Head of caudate nucleus (tissue), 42 donors: ENCODE results near the gene KCNC4.

Source experiments
- DNase-seq, 42 donors: peaks; one replicate each; pipeline versions ENCODE4 v3.0.0 to v3.0.0-alpha.2; 2020 to 2021; ENCODE audit warnings: mixed read lengths in 7 of 42
- intact Hi-C: fragments of 100-400 bp; cut with DNase I; formaldehyde crosslinking; loops from one replicate; pipeline ENCODE4 v1.15.0; 2022

The KCNC4 gene

DNA sequence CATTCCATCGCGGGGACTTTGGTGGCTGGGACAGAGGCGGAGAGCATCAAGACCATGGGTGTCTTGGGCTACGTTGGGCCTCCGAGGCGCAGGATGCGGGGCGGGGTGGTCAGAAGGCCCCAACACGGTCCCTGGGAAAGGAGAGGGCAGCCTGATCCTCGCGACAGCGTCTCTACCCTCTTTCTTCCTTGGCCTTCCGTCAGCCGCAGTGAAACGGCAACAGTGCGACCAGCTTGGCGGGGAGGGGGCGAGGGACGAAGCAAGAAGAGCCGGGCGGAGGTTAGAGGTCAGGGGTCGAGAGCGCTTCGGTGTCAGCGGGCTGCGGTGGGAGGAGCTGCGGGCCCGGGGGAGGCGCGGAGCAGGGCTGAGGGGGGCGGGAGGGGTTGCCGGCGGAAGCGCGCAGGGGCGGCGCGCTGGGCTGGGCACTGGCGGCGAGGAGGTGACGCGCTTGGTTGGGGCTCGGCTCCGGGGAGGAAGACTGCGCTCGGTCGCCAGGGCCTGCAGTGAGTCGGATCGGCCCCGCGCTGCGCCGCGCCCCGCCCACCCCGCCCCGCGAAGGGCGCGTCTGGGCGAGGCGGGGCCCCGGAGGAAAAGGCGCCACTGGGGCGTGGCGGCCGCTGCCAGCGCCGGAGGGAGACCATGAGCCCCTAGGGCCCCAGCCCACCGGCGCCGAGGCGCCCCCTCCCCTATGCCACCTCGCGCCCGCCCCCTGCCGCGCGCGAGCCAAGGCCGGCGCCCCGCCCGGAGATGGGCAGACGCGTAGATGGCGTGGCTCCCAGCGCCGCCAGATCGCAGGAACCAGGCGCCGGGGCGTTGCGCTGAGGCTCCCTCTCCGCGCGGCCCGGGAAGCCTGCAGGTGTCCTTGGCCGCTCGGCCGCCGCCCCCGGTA lies at the start of gene KCNC4:
Gene KCNC4 (plus strand): TSS at position 600 of the 889 bp plus-strand sequence. CDS start 1,186 bp downstream, outside the sequence.
- intact Hi-C loops: no loop called here

GRCh38 chr1:110160538-110161100 lies 49.5 kb upstream of the KCNC4 start:
- peak in 22 of 42 donors; percentile 19 to 80 (median 34) for DNase-seq
- intact Hi-C loops: no loop called here

More for the DNA sequence above, at the start of gene KCNC4:
- DNase-seq: peak; percentile 17 to 90 (median 74)

DNA sequence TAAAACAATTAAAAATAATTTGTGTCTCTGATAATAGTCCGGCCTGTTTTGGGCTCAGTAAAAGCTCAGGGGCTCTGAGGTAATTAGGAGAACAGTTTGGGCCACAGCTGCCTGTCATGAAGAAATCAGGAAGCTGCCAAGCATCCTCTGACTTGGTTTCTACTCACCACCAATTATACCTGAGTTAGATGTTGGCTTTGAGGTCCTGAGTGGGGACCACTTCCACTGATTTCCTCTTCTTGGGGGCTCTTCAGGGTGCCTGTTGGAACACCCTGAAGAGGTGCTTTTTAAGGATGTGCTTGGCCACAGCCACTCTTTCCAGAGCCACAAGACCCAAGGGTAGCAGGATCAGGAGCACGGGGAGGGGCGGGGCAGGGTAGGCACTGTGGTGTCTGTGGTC lies 48.9 kb upstream of the KCNC4 start:
- DNase-seq: no peak
- intact Hi-C loops: no loop called here

DNA sequence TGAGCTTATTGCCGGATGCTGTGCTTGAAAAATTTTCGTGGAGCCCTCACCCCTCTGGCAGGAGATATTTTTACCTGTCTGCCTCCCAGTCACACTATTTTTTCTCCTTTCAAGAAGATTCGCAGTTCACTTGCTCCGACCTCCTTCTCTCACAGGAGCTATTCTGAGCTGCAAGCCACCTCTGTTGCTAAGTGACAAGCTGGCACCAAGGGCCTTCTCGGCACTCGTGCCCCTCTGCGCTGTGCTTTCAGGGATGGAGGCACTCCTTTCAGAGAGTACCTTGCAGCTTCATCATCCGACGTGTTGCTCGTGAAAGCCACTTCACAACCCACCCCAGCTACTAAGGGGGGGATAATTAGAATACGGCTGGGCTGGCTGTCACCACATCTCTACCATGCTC lies 48.3 kb upstream of the KCNC4 start:
- DNase-seq: peak in 41 of 42 donors; percentile 24 to 92 (median 68)
- intact Hi-C loops: no loop called here

GRCh38 chr1:110163591-110163990 lies 46.5 kb upstream of the KCNC4 start:
- DNase-seq: no peak
- intact Hi-C loops: no loop called here

DNA sequence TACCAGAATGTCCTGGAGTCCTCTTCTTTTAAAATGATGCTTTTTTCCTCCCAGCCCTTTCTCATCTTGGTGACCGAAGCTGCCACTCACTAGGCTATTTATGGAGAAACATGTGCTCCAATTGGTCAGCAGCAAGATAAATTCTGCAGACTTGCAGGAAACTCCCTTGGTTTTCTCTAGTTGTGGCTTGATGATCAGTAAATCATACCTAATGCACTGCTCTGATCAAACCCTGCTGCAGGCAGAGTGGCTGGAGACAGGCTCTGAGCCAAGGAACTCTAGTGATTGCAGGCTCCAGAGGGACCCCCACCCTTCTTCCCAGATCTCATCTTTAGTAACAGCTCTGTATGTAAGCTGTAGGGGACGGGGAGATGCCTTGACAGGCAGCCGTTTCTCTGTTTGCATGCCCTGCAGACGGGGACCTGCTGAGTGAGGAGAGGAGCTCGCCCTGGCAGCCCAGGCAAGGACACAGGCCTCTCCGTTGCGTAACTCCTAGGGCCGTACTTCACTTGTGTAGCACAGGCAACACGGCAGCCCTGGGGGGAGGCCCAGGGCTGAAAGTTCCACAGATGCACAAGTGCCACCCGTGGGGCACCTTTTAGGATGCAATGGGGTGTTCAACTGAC lies 45.3 kb upstream of the KCNC4 start:
- intact Hi-C loops: no loop called here
- no peak for DNase-seq

DNA sequence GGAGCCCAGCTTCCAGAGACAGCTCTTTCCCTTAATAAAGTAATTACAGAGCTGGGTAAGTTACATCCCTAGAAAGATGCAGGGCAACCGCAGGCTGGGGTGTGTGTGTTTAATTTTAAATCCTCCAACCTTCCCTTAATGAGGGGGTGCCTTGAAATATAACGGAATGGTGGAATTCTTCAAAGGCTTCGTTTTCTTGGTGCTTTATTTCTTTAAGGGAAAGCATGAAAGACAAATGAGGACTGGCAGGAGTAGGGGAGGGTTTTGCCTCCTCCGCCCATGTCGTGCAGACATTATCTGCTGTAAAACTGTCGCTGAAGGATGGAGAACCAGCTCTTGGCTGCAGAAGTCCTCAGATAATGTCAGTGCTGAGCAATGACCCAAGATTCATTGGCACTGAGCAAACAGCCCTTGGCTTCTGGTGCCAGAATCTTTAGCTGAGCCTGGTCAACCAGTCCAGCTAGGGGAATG lies 44.3 kb upstream of the KCNC4 start:
- intact Hi-C loops: no loop called here
- DNase-seq: peak in 15 of 42 donors; percentile 10 to 69 (median 36)

DNA sequence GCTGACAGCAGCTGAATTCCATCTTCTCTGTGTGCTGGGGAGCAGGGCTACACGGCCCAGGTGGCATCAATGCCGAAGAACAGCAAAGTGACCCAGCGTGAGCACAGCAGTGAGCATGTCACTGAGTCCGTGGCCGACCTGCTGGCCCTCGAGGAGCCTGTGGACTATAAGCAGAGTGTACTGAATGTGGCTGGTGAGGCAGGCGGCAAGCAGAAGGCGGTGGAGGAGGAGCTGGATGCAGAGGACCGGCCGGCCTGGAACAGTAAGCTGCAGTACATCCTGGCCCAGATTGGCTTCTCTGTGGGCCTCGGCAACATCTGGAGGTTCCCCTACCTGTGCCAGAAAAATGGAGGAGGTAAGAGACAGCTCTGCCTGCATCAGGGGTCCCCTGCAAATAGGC lies 43.3 kb upstream of the KCNC4 start:
- DNase-seq: no peak
- intact Hi-C loops: no loop called here

- DNase-seq: no peak
- intact Hi-C loops: no loop called here
Observed at GRCh38 chr1:110170766-110171733, 39.1 kb upstream of the KCNC4 start.

DNA sequence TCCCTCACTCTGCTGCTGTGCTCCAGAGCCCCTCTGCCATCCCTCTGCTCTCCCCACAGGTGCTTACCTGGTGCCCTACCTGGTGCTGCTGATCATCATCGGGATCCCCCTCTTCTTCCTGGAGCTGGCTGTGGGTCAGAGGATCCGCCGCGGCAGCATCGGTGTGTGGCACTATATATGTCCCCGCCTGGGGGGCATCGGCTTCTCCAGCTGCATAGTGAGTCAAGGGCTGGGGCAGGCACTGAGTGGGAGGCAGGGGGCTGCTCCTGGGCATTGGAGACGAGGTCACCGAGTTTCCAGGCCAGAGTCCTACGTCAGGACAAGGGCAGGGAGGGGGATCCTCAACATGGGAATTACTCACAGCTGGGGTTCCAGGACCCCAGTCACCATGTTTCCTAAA lies 38.1 kb upstream of the KCNC4 start:
- no peak for DNase-seq
- intact Hi-C loops: no loop called here

GRCh38 chr1:110173466-110174105 lies 36.5 kb upstream of the KCNC4 start:
- DNase-seq: no peak
- intact Hi-C loops: no loop called here

DNA sequence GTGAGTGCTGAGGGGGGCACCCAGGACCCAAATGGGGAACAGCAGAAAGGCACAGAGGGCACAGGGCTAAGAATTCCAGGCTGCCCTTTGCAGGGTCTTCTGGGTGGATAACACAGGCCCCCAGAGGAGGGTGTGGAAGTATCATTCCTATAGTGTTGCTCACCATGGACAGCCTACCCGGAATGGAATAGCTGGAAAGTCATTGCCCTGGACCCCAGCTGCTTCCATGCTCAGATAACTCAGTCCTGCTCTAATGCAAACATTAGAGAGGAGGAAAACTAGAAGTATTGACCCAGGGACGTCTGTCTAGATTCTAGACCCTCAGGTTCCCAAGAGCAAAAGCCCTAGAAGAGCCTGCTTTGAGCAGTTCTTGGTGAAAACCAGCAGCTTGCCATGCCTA lies 35.2 kb upstream of the KCNC4 start:
- DNase-seq: no peak
- intact Hi-C loops: no loop called here

GRCh38 chr1:110176299-110176956 lies 33.7 kb upstream of the KCNC4 start:
- peak in 37 of 42 donors; percentile 13 to 79 (median 54) for DNase-seq
- intact Hi-C loops: no loop called here

DNA sequence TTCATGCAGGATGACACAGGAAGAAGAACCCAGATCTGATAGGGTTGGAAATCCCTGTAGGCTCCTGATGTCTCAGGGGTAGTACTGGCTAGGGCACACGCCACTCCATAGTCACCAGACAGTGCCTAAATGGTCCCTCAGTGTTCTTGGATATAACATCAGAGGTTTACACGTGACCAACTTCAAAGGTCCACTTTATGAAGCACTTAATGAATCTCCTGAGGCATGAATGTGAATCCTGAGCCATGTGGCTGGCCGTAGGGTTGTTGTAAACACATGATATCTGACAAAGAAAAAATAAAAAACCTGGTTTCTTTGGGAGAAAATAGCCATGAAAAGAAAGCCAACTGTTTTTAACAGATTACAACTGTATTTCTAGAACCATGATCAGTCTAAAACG lies 32.3 kb upstream of the KCNC4 start:
- intact Hi-C loops: no loop called here
- no peak for DNase-seq

DNA sequence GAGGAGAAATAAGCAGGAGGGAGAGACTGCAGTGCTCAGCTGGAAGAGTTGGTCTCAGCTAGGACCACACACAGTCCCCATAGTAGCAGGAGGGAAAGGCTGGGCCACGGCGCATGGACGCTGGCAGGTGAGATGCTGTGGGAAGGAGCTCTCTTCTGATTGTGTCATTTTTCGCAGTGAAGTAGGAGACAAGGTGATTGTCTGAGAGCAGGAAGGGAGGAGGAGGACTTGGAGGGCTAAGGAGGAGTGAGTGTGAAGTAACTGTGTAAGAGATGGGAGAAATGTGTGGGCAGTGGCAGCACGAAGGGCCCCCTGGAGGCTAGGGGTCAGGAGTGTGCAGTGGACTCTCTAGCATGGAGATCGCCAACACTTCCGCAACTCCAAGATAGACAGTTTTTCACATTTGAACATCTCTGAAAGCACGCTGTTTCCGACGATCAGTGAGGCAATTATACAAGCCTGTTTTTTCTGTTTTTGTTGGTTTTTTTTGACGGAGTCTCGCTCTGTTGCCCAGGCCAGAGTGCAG lies 26.4 kb upstream of the KCNC4 start:
- intact Hi-C loops: no loop called here
- peak in 6 of 42 donors; percentile 23 to 60 (median 44) for DNase-seq

- DNase-seq: no peak
- intact Hi-C loops: no loop called here
Observed at GRCh38 chr1:110184446-110184845, 25.7 kb upstream of the KCNC4 start.

DNA sequence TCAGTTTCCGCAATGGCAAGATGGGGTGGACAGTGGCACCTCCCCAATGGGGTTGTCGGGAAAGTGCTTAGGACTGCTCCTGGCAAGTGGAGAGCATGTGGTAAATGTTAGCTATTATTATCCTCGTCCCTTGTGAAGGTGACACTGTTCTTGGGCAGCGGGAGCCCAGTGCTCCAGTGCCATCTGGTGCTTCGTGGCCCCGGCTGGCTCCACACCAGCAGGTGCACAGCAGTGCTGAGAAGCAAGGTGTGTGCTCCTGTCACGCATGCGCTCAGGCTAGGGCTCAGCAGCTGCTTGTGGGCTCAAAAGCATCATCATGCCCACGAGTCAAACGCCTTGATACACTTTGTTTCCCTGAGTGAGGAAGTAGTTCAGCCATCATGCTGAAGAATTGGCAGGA lies 24.9 kb upstream of the KCNC4 start:
- no peak for DNase-seq

DNA sequence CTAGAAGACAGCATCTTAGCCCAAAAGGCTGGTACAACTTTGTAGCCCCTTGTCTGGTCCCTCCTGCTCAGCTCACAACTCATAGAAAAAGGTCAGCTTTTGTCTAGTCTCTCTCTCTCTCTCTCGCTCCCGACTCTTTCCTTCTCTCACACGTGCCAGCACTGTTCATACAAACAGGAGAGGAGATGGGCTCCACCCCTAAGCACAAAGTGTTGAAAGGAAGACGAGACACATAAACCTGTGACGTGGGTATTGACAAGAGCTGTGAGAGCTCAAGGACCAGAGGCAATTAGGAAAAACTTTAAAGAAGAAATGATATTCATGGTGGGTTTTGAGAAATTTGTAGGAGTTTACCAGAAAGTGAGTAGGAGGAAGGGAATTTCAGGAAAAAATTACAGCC lies 23.6 kb upstream of the KCNC4 start:
- no peak for DNase-seq
- intact Hi-C loops: no loop called here

More for the DNA sequence above, 24.9 kb upstream of the KCNC4 start:
- intact Hi-C loops: no loop called here
